GM19193 (cell line): ENCODE results near the gene STAB1.

Source experiments
- POLR2A ChIP-seq: IDR thresholded peaks from 4 replicates; pipeline ENCODE4 v1.6.1; 2011; ENCODE audit not compliant: insufficient read depth, insufficient read length; ENCODE audit errors: extremely low read depth

The STAB1 gene

DNA sequence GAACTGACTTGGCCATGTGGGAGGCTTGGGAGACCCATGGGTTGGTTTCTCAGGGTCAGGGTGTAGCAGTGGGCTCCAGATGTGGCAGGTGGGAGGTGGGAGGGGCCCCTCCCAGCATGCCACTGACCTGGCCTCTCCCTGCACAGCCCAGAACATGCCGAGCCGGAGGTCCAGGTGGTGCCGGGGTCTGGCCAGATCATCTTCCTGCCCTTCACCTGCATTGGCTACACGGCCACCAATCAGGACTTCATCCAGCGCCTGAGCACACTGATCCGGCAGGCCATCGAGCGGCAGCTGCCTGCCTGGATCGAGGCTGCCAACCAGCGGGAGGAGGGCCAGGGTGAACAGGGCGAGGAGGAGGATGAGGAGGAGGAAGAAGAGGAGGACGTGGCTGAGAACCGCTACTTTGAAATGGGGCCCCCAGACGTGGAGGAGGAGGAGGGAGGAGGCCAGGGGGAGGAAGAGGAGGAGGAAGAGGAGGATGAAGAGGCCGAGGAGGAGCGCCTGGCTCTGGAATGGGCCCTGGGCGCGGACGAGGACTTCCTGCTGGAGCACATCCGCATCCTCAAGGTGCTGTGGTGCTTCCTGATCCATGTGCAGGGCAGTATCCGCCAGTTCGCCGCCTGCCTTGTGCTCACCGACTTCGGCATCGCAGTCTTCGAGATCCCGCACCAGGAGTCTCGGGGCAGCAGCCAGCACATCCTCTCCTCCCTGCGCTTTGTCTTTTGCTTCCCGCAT, 7.9 kb upstream of the STAB1 start:
- no peak for TF ChIP-seq POLR2A

DNA sequence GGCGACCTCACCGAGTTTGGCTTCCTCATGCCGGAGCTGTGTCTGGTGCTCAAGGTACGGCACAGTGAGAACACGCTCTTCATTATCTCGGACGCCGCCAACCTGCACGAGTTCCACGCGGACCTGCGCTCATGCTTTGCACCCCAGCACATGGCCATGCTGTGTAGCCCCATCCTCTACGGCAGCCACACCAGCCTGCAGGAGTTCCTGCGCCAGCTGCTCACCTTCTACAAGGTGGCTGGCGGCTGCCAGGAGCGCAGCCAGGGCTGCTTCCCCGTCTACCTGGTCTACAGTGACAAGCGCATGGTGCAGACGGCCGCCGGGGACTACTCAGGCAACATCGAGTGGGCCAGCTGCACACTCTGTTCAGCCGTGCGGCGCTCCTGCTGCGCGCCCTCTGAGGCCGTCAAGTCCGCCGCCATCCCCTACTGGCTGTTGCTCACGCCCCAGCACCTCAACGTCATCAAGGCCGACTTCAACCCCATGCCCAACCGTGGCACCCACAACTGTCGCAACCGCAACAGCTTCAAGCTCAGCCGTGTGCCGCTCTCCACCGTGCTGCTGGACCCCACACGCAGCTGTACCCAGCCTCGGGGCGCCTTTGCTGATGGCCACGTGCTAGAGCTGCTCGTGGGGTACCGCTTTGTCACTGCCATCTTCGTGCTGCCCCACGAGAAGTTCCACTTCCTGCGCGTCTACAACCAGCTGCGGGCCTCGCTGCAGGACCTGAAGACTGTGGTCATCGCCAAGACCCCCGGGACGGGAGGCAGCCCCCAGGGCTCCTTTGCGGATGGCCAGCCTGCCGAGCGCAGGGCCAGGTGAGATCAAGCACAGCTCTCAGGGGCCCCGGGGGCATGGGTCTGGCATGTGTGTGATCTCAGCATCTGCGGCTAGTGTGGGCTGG, 7.1 kb upstream of the STAB1 start:
- TF ChIP-seq POLR2A: no peak

DNA sequence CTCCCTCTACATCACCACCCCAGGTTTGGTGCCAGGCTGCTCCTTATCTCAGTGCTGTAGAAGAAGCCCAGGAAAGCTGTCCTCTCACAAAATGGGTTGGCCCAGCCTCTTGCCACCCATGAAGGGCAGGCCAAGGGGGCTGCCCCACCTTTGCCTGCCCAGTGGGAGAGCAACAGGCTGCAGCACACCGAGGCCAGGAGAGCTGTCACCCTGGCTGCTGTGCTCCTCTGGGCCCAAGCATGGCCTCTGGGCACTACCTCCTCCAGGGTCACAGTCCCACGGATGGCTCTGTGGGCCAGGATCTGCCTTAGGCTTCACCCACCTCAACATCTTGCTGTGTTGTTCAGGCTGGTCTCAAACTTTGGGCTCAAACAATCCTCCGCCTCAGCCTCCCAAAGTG, 6.4 kb upstream of the STAB1 start:
- TF ChIP-seq POLR2A: no peak

DNA sequence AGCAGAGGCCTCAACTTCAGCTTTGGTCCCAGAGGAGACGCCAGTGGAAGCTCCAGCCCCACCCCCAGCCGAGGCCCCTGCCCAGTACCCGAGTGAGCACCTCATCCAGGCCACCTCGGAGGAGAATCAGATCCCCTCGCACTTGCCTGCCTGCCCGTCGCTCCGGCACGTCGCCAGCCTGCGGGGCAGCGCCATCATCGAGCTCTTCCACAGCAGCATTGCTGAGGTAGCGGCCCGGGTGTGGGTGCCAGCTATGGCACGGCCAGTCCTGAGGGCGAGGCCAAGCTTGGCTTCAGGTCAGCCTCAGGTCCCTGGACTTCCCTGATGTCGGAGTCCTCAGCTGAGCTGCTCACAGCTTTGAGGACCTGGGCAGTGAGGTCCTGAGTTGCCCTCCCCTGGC, 5.7 kb upstream of the STAB1 start:
- no peak for TF ChIP-seq POLR2A

DNA sequence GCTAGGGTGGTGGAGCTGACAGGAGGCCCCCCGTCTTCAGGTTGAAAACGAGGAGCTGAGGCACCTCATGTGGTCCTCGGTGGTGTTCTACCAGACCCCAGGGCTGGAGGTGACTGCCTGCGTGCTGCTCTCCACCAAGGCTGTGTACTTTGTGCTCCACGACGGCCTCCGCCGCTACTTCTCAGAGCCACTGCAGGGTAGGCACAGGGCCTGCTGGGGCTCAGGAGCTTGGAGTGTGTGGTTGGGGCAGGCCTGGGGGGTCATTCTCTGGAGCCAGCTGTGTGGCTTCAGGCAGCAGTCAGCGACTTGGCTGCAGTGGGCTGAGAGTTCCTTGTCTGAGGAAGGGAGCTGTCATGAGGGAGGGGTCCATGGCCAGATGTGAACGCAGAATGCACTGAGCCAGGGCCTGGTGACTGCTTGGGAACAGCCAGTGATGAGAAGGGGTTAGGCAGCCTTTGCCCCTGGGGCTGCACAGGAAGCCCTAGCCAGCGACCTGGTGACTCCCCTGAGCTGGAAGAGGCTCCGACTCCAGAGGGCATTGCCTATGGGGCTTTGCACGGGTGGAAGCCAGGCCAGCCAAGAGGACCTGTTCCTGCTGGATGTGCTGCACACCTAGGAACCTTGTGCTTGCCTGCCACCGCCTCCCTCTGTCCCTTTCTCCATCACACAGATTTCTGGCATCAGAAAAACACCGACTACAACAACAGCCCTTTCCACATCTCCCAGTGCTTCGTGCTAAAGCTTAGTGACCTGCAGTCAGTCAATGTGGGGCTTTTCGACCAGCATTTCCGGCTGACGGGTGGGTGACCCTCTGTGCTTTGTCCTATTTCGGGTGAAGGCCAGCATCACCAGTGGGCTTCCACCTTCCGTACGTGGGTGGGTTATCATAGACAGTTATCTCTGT, 4.9 kb upstream of the STAB1 start:
- TF ChIP-seq POLR2A: no peak

DNA sequence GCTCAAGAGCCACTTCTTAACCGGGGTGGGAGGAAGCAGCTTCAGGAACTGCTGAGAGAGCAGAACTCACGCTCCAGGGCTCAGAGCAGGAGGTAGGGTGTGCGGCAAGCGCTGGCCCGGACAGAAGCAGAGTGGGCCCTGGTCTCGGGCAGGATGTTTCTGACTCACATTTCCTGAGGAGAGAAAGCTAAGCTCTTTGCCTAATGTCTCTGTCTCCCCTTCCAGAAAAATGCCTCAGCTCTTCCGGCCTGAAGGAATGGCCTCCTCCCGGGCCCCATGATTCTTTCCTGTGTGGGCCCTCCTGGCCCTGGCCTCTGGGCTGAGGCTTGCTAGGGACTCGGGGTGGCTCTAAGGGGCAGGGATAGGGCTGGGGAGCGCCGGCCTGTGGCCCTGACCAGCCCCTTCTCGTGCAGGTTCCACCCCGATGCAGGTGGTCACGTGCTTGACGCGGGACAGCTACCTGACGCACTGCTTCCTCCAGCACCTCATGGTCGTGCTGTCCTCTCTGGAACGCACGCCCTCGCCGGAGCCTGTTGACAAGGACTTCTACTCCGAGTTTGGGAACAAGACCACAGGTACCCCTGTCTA, 4.1 kb upstream of the STAB1 start:
- no peak for TF ChIP-seq POLR2A

DNA sequence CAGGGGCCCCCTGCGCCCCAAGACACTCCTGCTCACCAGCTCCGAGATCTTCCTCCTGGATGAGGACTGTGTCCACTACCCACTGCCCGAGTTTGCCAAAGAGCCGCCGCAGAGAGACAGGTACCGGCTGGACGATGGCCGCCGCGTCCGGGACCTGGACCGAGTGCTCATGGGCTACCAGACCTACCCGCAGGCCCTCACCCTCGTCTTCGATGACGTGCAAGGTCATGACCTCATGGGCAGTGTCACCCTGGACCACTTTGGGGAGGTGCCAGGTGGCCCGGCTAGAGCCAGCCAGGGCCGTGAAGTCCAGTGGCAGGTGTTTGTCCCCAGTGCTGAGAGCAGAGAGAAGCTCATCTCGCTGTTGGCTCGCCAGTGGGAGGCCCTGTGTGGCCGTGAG, 3.1 kb upstream of the STAB1 start:
- TF ChIP-seq POLR2A: no peak

DNA sequence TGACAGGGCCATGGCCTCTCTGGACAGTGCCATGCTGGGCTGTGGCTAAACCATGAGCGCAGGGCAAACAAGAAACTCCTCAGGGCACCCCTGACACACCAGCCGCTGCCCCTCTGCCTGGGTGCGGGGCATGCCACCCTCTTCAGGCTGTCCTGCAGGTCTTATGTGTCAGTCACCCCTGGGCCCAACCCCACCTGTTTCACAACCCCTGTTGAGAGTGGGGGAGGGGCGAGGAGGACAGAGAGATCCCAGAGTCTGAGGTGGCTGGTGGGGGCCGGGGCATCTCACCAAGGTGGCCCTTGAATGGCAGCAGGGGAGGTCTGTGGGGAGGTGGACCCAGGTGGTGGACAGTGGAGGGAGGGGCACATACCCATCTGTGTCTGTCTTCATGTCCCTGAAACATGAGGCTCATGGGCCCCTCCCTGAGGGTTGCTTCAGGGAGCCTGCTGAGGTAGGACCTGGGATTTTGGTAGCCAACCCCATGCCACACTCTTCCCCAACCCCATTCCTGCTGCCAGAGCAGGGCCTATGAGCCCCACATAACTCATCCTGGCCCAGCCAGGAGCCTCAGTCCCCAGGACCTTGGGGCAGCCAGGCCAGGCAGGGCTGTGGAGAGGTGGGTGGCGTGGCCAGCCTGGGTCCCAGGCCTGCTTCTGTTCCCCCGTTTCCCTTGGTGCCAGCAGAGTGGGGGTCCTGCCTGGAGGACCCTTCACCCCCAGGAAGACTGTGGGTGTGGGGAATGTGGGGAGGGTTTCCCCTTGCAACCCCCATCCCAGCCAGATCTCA, 1.7 kb upstream of the STAB1 start:
- TF ChIP-seq POLR2A: no peak

DNA sequence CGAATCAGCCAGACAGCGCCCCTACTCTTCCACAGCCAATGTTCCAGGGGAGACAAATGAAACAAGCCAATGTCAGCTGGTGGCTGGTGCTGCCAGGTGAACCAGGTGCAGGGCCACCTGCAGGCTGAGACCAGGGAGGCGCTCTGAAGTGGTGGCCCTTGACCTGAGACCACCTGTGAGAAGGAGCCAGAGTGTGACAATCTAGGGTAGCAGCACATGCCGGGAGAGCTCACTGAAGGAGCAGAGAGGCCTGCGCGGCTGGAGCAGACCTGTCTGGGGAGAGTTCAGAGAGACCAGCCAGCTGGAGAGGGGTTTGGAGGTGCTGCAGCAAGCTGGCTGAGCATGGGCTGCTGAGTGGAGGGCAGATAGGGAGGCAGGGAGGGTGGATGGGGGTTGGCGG, 693 bp upstream of the STAB1 start:
- TF ChIP-seq POLR2A: no peak

DNA sequence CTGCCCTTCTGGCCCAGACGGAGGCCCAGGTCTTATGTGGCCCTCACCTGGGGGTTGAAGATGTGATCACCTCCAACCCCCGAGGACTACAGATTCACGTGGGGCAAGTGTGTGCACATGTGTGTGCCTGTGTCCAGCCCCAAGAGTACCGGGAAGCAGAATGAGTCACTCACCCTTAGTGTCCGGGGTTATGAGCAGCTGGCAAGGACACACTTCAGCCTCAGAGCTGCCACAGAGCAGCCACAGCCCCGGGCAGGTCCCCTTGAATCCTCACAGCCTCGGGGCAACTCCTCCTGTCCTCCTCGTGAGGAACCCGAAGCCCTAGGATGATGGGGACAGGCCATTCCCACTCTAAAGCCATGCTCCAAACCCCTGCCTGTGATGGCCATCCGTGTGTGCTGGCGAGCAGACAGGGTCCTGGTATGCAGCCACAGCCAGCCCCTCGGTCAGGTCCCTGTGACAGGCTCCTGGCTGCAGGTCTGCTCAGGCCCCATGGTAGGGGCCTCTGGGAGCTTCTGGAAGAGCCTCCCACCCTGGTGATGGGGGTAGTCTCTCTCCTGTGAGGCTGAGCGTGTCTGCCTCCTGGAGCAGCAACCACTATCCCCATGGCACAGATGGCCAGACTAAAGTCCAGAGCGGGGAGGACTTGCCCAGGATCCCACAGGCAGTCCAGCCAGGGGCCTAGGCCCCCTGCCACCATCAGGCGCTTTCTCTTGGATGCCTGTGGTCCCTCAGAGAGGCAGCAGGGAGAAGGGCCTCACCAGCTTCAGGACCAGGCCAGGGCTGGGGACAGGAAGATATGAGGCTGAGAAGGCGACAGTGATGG, 852 bp downstream of the STAB1 start:
- TF ChIP-seq POLR2A: no peak

DNA sequence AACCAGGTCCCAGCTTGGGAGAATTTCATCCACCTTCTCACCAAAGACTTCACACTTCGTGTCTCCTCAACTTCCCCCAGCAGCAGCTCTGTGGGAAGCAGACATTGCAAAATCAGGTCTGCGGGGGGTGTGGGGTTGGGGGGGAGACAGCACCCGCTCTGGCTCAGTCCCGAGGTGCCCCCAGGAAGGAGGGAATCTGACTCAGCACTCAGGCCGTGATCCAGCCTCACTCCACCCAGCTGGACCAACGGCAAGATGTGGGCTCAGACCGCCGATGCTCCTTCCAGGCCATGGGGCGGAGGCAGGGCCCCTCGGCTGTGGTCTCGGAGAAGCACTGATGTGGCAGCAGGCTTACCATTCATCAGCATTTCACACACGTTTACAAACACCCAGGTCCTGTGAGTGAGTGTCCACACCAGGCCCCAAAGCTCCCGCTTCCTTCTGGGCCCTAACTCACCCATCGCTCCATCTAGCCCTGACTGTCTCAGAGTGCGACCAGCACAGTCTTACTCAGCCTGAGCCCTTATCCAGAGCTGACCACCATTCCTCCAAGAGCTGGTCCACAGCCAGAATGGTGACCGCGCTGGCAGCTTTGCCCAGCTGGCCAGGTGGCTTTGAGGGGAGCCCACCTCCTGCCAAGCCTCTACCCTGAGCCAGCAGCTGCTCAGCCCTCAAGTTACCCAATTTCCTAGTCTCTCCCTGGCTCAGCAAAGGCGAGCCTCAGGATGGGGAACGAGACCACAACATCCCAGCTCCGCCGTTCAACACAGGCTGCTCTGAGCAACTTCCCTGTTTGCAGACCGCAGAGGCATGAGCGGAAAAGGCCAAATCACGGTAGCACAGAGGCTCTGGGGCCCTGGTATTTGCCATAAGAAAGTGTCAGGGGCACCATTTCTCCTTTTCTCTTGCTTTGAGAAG, 3.3 kb downstream of the STAB1 start:
- no peak for TF ChIP-seq POLR2A

DNA sequence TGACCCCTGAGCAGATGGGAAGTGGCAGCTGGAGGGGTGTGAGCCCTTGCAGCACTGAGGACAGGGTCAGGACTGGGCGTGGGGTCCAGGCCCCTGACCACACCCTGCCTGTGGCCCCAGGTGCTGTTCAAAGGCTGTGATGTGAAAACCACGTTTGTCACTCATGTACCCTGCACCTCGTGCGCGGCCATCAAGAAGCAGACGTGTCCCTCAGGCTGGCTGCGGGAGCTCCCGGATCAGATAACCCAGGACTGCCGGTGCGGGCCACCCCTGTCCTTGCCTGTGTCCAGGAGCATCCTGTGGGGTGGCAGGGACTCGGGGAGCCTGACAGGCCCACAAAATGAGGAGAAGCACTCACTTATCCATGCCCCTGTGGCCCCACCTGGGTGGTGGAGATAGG, 5.9 kb downstream of the STAB1 start:
- no peak for TF ChIP-seq POLR2A
